ENCODE data around the gene CGNL1.

GRCh38 chr15:57364282-57365007 lies 11.9 kb upstream of the CGNL1 start:
- no peak for TF ChIP-seq HOXA7 (CRISPR knock-in tag; IDR thresholded peaks at IDR 0.05)
- TF ChIP-seq, protein P1, sequence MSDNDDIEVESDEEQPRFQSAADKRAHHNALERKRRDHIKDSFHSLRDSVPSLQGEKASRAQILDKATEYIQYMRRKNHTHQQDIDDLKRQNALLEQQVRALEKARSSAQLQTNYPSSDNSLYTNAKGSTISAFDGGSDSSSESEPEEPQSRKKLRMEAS (IDR thresholded peaks at IDR 0.05) = no peak
- TF ChIP-seq POLR2A (IDR thresholded peaks at IDR 0.05; ENCODE audit: low read length) = no peak
- TF ChIP-seq CTCF (IDR thresholded peaks at IDR 0.05) = no peak
- no peak for TF ChIP-seq EP300 (IDR thresholded peaks at IDR 0.05)
- no peak for TF ChIP-seq BHLHE40 (IDR thresholded peaks at IDR 0.05; ENCODE audit: low read depth, low read length)
- TF ChIP-seq JUNB (IDR thresholded peaks at IDR 0.05) = no peak
- TF ChIP-seq KDM5A (IDR thresholded peaks at IDR 0.05) = no peak
- no peak for TF ChIP-seq HEYL (CRISPR knock-in tag; IDR thresholded peaks at IDR 0.05)
- TF ChIP-seq SMC3 (IDR thresholded peaks at IDR 0.05) = no peak
- TF ChIP-seq, protein P2, sequence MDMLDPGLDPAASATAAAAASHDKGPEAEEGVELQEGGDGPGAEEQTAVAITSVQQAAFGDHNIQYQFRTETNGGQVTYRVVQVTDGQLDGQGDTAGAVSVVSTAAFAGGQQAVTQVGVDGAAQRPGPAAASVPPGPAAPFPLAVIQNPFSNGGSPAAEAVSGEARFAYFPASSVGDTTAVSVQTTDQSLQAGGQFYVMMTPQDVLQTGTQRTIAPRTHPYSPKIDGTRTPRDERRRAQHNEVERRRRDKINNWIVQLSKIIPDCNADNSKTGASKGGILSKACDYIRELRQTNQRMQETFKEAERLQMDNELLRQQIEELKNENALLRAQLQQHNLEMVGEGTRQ (IDR thresholded peaks at IDR 0.05) = no peak
- TF ChIP-seq JUN (IDR thresholded peaks at IDR 0.05) = no peak
